Measurements from ENCODE around the gene NPAS3.

GRCh38 chr14:33661101-33661500 lies 722.4 kb downstream of the NPAS3 start:
- TF ChIP-seq POLR2A (IDR thresholded peaks at IDR 0.05), result no peak
- no peak for TF ChIP-seq CTCF (IDR thresholded peaks at IDR 0.05)
